CD4-positive, alpha-beta T cell treated with Interleukin-6 at 100 ng/mL for 8 hours (primary cell): ENCODE results near the gene MYEOV.

Experiments
- DNase-seq: peaks from one replicate; pipeline ENCODE4 v3.0.0-alpha.2; 2020; ENCODE audit warnings: mixed read lengths, low spot score

Gene MYEOV

GRCh38 chr11:69301455-69302401 lies 7.8 kb downstream of the MYEOV start:
- DNase-seq = no peak

GRCh38 chr11:69302447-69303020 lies 8.6 kb downstream of the MYEOV start:
- no peak for DNase-seq

DNA sequence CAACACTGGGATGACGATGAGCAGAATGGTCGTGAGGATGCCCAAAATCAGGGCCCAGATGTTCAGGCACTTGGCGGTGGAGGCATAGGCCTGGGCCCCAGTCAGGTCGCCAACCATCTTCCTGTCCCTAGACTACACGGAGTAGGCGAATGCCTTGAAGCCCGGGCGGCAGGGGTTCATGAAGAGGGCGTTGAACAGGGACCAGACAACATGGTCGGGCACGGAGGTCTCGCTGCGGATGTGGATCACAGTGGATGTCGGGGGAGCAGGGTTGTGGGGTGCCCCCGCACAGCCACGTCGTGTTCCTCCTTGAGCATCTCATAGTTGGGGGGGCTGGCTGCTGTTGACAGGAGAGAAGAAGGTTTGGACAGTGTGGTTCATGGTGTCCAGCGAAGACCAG lies 9.5 kb downstream of the MYEOV start:
- DNase-seq = no peak

DNA sequence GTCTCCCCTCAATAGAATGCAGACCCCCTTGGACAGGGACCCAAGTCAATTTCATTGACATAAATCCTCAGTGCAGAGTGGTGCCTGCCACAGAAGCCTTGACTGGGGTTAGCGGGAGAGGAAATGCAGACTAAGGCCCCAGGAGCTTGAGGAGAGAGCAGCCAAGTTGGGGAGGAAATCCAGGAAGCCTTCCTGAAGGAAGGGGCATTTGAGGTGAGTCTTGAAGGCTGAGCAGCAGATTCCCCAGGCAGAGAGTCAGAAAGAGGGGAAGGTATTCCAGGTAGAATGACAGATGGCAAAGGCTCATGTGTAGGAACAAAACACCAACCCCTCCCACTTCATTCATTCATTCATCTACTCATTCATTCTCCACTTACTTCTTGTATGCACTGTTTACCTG lies 10.3 kb downstream of the MYEOV start:
- no peak for DNase-seq

DNA sequence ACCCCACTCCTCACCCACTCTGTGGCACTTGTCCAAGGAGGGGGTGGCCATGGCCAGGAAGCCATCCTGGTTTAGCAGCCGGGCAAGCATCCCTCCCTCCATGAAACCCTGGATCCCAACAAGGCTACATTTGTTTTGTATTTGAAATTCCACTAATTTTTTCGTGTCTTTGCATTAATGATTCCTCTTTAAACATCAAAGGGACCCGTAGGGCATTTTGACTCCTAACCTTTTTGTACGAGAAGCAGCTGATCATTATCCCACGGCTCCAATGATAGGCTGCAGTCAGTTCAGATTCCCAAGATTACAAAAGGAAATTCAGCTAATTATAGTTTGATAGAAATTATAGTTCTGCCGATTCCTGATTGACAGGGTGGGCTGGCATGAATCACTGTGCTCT lies 10.7 kb downstream of the MYEOV start:
- DNase-seq = no peak

DNA sequence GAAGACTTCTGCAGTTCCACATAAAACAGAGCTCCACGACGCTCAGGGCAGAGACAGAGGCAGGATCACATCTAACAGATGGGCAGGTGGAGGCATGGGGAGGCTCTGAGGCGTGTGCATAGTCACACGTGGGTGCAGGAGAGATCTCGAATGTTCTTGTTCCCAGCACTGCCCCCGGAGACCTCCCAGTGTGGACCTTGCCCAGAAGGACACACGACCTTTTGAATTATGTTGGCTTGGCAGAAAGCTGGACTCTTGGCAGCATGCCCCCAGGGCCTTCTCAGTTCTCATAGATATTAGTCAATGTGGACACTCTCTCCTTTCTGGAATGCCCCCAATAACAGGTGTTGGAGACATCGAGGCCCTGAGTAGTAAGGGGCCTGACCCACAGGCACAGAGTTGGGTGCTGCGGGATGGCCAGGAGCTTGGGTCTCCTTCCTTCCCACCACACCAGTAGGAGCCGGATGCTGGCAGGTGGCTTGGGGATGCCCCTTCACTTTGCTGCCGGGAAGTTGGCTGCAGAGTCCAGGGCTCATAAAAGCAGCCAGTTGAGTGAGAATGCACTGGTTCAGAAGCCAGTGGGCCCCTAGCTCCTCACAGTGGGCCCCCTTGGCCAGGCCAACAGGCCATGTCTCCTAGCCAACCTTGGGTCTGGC lies 12.1 kb downstream of the MYEOV start:
- no peak for DNase-seq

GRCh38 chr11:69306821-69307220 lies 12.9 kb downstream of the MYEOV start:
- no peak for DNase-seq

GRCh38 chr11:69307421-69307820 lies 13.5 kb downstream of the MYEOV start:
- DNase-seq = no peak

DNA sequence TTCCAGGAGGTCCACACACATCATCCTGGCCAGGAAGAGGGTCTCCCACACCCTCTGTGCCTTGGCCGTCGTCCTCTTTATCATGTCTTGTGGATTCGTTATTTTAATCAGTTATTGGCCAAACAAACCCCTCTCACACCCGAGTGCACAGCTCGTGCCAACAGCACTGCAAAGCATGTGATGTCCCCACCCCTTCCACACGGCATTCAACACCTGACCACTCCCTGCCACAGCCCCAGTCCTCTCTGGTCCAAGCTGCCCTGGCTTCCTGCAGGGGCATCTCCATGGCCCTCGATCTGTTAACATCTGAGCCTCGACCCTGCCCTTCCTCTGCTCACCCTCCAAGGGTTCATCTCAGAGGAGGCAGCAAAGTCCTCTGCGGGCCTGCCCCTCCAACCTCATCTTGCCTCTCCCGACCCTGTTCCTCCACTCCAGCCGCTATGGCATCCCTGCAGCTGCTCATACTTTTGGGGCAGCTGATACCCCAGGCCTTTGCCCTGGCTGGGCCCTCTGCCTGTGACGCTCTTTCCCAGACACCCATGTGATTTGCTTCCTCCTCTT lies 14.0 kb downstream of the MYEOV start:
- DNase-seq = no peak

DNA sequence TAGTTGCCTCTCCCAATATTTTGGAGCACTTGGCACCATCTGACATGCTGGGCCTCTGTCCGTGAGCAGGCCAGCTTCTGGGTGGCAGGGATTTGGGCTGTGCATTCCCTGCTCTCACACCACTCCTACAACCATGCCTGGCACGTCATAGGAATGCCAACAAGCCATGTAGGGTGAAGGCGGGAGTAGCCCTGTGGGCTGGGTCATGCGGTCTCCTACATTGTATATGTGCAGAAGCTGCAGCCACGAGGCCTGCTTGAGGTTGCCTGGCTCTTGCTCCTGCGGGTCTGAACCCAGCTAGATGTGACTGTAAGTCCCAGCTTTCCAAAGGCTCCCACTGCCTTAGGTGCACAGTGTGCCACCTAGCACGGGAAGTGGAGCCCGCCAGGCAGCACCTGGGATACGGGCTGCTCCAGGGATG lies 14.5 kb downstream of the MYEOV start:
- no peak for DNase-seq

- no peak for DNase-seq
These were observed 15.1 kb downstream of the MYEOV start for GRCh38 chr11:69308936-69309615.

DNA sequence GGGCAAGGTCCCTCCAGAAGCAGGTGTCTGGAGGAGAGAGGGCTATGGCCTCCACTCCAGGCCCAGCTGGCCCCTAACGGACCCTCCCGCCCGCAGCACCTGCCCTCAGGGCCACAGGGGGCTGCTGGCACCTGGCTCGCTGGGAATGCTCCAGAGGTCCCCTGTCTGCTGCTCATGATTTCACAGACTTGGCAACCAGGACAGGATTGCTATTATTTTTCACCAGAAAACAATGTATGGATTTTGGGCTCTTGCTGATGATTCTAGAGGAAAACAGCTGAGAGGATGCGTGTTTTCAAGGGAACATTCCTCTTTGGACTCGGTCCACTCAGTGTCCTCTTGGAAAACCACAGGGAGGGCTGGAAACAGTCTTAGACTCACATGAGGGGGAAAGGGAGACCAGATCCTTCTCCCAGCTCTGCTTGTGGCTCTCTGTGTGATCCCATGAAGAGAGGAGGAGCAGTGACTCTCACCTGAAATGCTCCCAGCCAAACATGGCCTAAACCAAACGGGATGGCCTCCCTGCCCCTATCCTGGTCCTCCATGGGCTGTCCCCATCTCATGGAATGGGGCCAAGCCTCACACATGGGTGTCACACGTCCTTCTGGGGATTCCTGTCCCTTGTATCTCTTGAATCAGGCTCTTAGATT lies 15.8 kb downstream of the MYEOV start:
- no peak for DNase-seq

DNA sequence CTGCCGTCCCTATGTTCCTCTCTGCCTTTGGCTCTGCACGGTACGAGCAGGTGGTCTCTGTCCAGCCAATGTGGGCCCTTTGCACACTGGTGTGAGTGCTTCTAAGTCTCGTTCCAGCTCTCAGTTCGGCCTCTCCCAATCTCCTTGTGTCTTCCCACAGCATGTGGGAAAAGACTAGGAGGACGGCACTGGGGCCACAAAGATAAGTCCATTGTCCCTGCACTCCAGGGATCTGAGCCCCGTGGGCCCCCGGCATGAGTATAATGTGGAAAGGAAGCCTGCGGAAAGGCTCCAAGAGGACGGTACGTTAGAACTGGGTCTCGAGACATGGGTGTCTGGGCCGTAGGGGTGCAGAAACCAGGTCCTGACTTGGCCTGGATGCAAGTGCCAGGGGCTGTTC lies 16.4 kb downstream of the MYEOV start:
- DNase-seq = no peak

DNA sequence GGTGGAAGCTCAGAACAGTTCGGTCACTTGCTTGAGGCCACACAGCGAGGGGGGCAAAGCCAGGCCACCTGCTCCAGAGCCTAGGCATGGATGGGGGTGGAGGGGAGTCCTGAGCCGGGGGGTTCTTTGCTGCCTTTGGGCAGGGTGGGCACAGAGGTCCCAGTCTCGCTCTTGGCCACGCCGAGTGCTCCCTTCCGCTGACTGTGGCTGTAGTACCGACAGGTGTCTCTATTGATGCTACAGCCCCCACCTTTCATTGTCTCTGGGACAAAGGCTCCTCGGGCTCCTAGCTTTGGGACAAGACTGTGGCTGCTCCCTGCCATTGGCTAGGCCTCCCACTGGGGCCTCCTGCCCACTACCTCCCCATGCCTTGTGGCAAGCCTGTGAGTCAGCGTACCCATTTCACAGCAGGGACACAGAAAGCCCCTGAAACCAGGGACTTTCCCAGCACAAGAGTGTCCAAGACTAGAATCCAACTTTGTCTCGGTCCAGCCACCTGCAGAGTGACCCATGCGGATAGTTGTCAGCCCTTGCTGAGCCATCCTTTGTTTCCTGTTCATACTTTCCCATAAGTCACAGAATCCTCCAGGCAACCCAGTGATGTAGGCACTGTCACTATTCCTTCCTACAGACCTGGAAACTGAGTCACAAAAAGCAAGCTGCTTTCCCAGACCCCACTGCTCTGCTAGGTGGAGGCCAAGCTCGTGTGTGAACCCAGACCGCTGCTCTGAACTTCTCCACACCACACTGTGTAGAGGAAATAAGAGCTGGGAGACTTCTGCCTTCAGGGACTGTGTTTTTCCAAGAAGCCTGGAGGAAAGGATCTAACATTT lies 17.2 kb downstream of the MYEOV start:
- no peak for DNase-seq

DNA sequence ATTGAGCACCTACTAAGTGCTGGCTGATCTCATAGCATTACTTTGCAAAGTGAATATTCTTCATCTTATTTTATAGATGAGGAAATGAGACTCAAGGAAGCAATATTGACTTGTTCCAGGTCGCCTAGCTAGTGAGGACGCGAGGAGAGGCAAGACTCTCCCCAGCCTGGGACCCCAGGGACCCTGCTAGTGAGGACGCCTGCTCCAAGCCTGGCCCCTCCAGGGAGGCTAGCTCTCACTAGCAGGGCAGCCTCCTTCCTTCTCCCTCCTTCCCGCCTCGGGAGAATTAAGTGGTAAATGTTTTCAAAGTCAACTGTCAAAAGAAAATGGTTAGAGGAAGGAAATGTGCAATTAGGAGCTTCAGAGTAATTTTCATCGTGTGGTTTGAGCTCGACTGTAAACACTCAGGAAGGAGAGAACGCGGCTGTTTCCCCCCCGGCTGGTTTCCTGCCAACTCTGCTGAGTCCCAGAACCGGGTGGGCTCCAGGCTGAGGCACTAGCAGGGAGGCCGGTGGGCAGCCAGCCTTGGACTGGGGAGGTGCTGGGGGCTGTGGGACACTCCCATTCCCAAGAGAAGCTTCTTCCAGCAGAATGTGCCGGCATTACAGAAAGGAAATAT lies 17.9 kb downstream of the MYEOV start:
- DNase-seq = peak; percentile 39

DNA sequence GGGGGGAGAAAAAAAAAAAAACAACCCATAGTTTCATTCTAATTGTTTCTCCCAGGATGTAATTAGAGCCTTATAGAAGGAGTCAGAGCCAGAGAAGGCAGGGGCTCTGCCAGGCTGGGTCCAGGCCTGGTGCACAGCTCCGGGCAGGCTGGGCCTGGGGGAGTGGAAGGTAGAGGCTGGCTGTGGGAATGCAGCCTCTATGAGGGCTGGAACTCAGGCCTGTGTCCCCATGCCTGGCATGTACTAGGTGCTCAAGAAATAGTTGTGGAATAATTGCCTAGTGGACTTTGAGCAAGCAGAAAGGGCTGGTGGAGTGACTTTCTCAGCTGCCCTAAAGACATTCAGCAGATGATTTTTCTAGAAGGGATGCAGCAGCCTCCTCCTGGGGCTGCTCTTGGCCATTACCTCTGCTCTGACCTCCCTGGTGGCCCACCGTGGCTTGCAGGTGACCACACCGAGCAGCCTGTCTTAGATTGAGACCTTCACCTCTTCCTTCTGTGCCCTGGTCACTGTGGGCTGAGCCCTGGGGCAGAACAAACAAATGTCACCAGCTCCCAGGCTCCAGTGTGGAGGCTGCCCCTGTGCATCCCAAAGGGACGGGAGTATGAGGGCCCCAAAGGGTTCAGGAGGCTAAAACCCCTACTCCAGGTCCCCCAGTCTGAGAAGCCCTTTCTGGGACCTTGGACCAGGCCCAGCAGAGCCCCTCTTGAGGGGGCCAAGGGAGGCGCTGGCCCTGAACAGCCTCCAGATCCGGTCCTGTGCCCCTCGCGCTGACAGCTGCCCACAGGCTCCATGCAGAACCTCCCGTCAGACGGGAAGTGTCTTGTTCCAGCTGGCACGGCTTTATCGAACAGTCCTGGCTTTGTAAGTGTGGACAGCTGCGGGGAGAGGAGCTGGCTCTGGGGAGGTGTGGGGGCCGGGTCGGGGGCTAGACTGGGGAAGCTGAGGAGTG lies 18.8 kb downstream of the MYEOV start:
- DNase-seq = no peak

DNA sequence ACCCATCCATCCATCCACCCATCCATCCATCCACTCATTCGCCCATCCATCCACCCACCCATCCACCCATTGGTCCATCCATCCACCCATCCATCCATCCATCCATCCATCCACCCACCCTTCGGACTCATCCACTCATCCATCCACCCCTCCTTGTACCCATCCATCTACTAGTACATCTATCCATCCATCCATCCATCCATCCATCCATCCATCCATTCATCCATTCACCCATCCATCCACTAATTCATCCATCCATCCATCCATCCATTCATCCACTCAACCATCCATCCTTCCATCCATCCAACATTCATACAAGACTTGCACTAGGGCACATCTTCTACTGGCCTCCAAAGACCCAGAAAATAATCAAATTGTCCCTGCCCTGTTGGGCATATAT lies 20.0 kb downstream of the MYEOV start:
- DNase-seq = no peak

GRCh38 chr11:69314555-69314954 lies 20.6 kb downstream of the MYEOV start:
- DNase-seq = no peak

DNA sequence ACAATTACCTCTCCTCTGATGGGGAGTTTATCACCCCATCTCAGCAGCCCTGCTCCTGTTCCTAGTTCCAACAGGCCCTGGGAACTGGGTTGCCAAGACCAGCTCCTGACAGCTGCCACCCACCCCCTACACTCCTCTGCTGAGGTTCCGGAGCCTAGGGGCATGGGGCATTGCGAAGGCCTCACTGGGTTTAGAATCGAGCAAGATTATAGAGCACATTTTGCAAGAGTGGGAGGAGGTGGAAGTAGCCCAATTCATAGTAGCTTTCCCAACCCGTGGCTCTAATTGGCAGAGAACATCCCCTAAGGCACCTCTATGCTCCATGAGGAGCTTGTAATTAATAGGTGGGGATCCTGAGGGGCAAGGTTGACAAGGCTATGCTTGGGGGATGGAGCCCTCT lies 23.0 kb downstream of the MYEOV start:
- no peak for DNase-seq
